ENCODE results near the gene CARMIL3.

GRCh38 chr14:24076302-24076601 lies 24.4 kb downstream of the CARMIL3 start:
- no peak for TF ChIP-seq POLR2AphosphoS5 (IDR thresholded peaks at IDR 0.05)
- no peak for TF ChIP-seq CTCF (IDR thresholded peaks at IDR 0.05)
- TF ChIP-seq POLR2A (IDR thresholded peaks at IDR 0.05): no peak
